HepG2 (cell line): ENCODE data around the gene MYRIP. TPM values are rescaled to one million over a fixed set of nuclear protein-coding genes. Genes with fewer than 3 reads are reported as not detected.
A peak's percentile ranks its signal among the peaks of the same experiment; 100 is the strongest.

Source experiments
- ATAC-seq: fragments of 200-7000 bp; cut with Tn5 transposase; 3 replicates; pipeline ENCODE4 v1.9.1; 2020; ENCODE audit warnings: mild to moderate bottlenecking, moderate library complexity
- BruUV-seq: library from RNA; stranded (reverse); fragments of 400-500 nt; replicated peaks from 2 replicates; lab custom pipeline; 2021; lab: Mats Ljungman, UMichigan
- CTCF ChIA-PET: fragments of 300-600 bp; formaldehyde crosslinking; extraction: SDS; loops from one replicate; lab custom pipeline; 2021; ENCODE audit warnings: low total read pairs, inconsistent platforms, low intra/inter-chr PET ratio; lab: Yijun Ruan, JAX
- POLR2A ChIA-PET: fragments of 350-600 bp; sonication (Branson Sonifier 250); formaldehyde crosslinking; loops from one replicate; lab custom pipeline; 2020; ENCODE audit warnings: antibody characterized with exemption, inconsistent platforms; lab: Yijun Ruan, JAX
- DNase-seq: peaks from one replicate; pipeline ENCODE4 v3.0.0-alpha.2; 2015; ENCODE audit warnings: low spot score
- FAIRE-seq: peaks from 3 replicates; lab custom pipeline; 2011; peaks lifted over from hg19 to GRCh38; lab: Jason Lieb, UNC
- H2AFZ ChIP-seq: one replicate; pipeline ENCODE4 v1.6.1; 2011; ENCODE audit warnings: low read length, inconsistent platforms
- H3K27ac ChIP-seq: fragments of 300-600 bp; 3 replicates; pipeline ENCODE4 v1.8.0; 2011; ENCODE audit warnings: mixed run types, mild to moderate bottlenecking, mixed read lengths, low read length, inconsistent platforms; ENCODE audit not compliant: insufficient read depth; ENCODE audit errors: extremely low read length
- H3K27me3 ChIP-seq, 2 experiments: fragments of 200-600 bp in 1 of 2; 2 replicates in 1 of 2; 3 replicates in 1 of 2; pipeline versions ENCODE4 v1.6.0 to v1.8.0; 2011; ENCODE audit warnings: low read length in 2 of 2, mild to moderate bottlenecking in 2 of 2, moderate library complexity in 2 of 2, inconsistent platforms in 1 of 2; ENCODE audit not compliant: insufficient read depth in 2 of 2, control insufficient read depth in 1 of 2
- H3K36me3 ChIP-seq, 2 experiments: fragments of 200-600 bp in 1 of 2; replicated peaks in 1 of 2; 2 replicates in 1 of 2; 3 replicates in 1 of 2; pipeline versions ENCODE4 v1.5.1 to v1.8.0; 2011; ENCODE audit warnings: low read length in 2 of 2, inconsistent platforms in 1 of 2; ENCODE audit not compliant: insufficient read depth in 2 of 2, control insufficient read depth in 1 of 2
- H3K4me1 ChIP-seq: 2 replicates; pipeline ENCODE4 v1.5.1; 2012; ENCODE audit warnings: low read length, inconsistent platforms; ENCODE audit not compliant: insufficient read depth
- H3K4me2 ChIP-seq: 2 replicates; pipeline ENCODE4 v1.6.0; 2011; ENCODE audit warnings: low read depth, low read length, inconsistent platforms
- H3K4me3 ChIP-seq, 3 experiments: fragments of 200-600 bp in 1 of 3; sonication (generic), shearing (Covaris generic) in 1 of 3; replicated peaks in 1 of 3; 2 replicates each; pipeline ENCODE4 v1.5.1; 2011 to 2016; ENCODE audit warnings: low read length in 3 of 3, inconsistent platforms in 2 of 3, low read depth in 2 of 3, mild to moderate bottlenecking in 2 of 3, control low read depth in 1 of 3, mixed read lengths in 1 of 3; ENCODE audit not compliant: insufficient read depth in 1 of 3
- H3K79me2 ChIP-seq: one replicate; pipeline ENCODE4 v1.6.1; 2011; ENCODE audit warnings: low read length, inconsistent platforms; ENCODE audit not compliant: insufficient read depth
- H3K9ac ChIP-seq: 2 replicates; pipeline ENCODE4 v1.6.0; 2011; ENCODE audit warnings: mild to moderate bottlenecking, low read depth, low read length, inconsistent platforms; ENCODE audit not compliant: insufficient read depth
- H3K9me3 ChIP-seq: 2 replicates; pipeline ENCODE4 v1.5.1; 2012; ENCODE audit warnings: mild to moderate bottlenecking, low read length
- H4K20me1 ChIP-seq: 2 replicates; pipeline ENCODE4 v1.6.0; 2011; ENCODE audit warnings: inconsistent platforms, mild to moderate bottlenecking, low read length, moderate library complexity; ENCODE audit not compliant: insufficient read depth
- CEBPG ChIP-seq: IDR thresholded peaks from 2 replicates; pipeline ENCODE4 v1.6.1; 2016
- HDAC6 ChIP-seq: fragments of 200-600 bp; sonication (generic); IDR thresholded peaks from 2 replicates; pipeline ENCODE4 v1.7.0; 2017; ENCODE audit warnings: mild to moderate bottlenecking, antibody characterized with exemption, low read length, low read depth
- MAFF ChIP-seq: IDR thresholded peaks from 2 replicates; pipeline ENCODE4 v1.6.1; 2011; ENCODE audit warnings: low read depth, low read length, improper control_type of control experiment
- MAFK ChIP-seq, 2 experiments: IDR thresholded peaks in 1 of 2; conservative IDR thresholded peaks in 1 of 2; 2 replicates each; pipeline ENCODE4 v1.6.1; 2011; ENCODE audit warnings: improper control_type of control experiment in 2 of 2, low read length in 2 of 2
- NFRKB ChIP-seq: fragments of 450-650 bp; IDR thresholded peaks from 2 replicates; pipeline ENCODE4 v1.6.1; 2017
- RCOR2 ChIP-seq: IDR thresholded peaks from 2 replicates; pipeline ENCODE4 v1.6.1; 2016; ENCODE audit warnings: missing biosample characterization, missing genetic modification reagents
- SP4 ChIP-seq: sonication (generic); formaldehyde crosslinking; IDR thresholded peaks from 2 replicates; pipeline ENCODE4 v1.8.1; 2023; ENCODE audit warnings: mild to moderate bottlenecking, missing genetic modification reagents
- TRIM24 ChIP-seq: sonication (generic); formaldehyde crosslinking; IDR thresholded peaks from 2 replicates; pipeline ENCODE4 v1.8.0; 2022; ENCODE audit warnings: mild to moderate bottlenecking, missing genetic modification reagents
- ZBTB10 ChIP-seq: sonication (generic); formaldehyde crosslinking; IDR thresholded peaks from 2 replicates; pipeline ENCODE4 v1.4.0; 2020; ENCODE audit warnings: missing genetic modification reagents, borderline replicate concordance
- ZNF674 ChIP-seq: sonication (generic); formaldehyde crosslinking; IDR thresholded peaks from 2 replicates; pipeline ENCODE4 v1.5.0; 2020; ENCODE audit warnings: low read depth, mild to moderate bottlenecking, missing genetic modification reagents
- WGBS: methylation state at CpG from one replicate; pipeline ENCODE4 v1.1.6; 2017; ENCODE audit warnings: low lambda C conversion rate; 5-methylcytosine and 5-hydroxymethylcytosine counted together
- in situ Hi-C: cut with HindIII; loops from 2 replicates; pipeline ENCODE4 v1.10.0; 2017; ENCODE audit warnings: low pct_unique_long_range_greater_than_20kb; ENCODE audit not compliant: extremely low pct_ligation_motif_present
- intact Hi-C: fragments of 100-400 bp; cut with micrococcal nuclease; formaldehyde crosslinking; loops from one replicate; pipeline ENCODE4 v1.10.0; 2022; ENCODE audit not compliant: unreplicated experiment
- polyA plus RNA-seq, 8 experiments: library from polyadenylated mRNA; depleted of rRNA in 3 of 8; stranded (reverse) in 7 of 8; unstranded in 1 of 8; fragments of >200 nt; fragmentation: Illumina TruSeq in 4 of 8; extraction: Trizol in 4 of 8; gene quantifications; 2 replicates each; pipeline versions ENCODE4 v1.2.1 to v1.2.3, GENCODE V29; 2011 to 2016; ENCODE audit warnings: low read depth in 4 of 8, missing spikeins in 1 of 8, mixed read lengths in 1 of 8; ENCODE audit not compliant: insufficient read depth in 1 of 8
- total RNA-seq, 5 experiments: library from RNA; depleted of rRNA; stranded (reverse); fragments of >200 nt; fragmentation: Illumina TruSeq; extraction: Trizol; gene quantifications; 2 replicates each; pipeline ENCODE4 v1.2.3, GENCODE V29; 2016; ENCODE audit warnings: low read depth in 1 of 5

Gene MYRIP
- total and polyA plus RNA-seq, 2 of the 13 experiments (the other 11 are each of a cell fraction or from before 2014, with no cell fraction given) = 0.64 to 0.84 TPM

GRCh38 chr3:39927479-39927878 is 118.1 kb downstream of the MYRIP start:
- H3K27ac ChIP-seq = no peak overlapping the region
- H3K4me3 ChIP-seq = no peak overlapping the region
- H2AFZ ChIP-seq = no peak overlapping the region
- no peaks in the 10 kb centered on the region for H3K79me2 ChIP-seq
- FAIRE-seq (no peak), DNase-seq (no peak), ATAC-seq (no peak)
- in situ Hi-C loops (no loop called here), intact Hi-C loops (loop anchor here (10.0 kb wide), 1 partner anchor 113 kb away; no protein-coding TSS in a partner anchor)
- no peak overlapping the region for H3K4me2 ChIP-seq
- 33% methylated on average over 2 of the region's 2 CpGs for WGBS
- ChIA-PET CTCF (no interaction called here), POLR2A (no interaction called here)
- H3K9ac ChIP-seq = no peak overlapping the region
- no TSS peak for BruUV-seq
- H4K20me1 ChIP-seq = no peaks in the 10 kb centered on the region
- no peaks in the 10 kb centered on the region for H3K27me3 ChIP-seq
- TF ChIP-seq MAFF (peak; percentile 28; the same call in 1 of the 2 replicates), MAFK (conservative IDR thresholded peaks at IDR 0.05 in 1 of 2, IDR thresholded peaks at IDR 0.05 in 1 of 2; ENCODE audit: low read length in 2 of 2) (peak; percentile 17 to 54; a peak in 2 of 4 replicates), SP4 (CRISPR knock-in tag) (no peak)
- H3K36me3 ChIP-seq = no peaks in the 10 kb centered on the region
- no peaks in the 10 kb centered on the region for H3K4me1 ChIP-seq
- no peaks in the 10 kb centered on the region for H3K9me3 ChIP-seq

- no peaks in the 10 kb centered on the region for H4K20me1 ChIP-seq
- H3K4me1 ChIP-seq = peaks cover 28% of the 10 kb centered on the region
- no peak for FAIRE-seq
- no peaks in the 10 kb centered on the region for H3K27me3 ChIP-seq
- no peak overlapping the region for H3K4me2 ChIP-seq
- H3K9ac ChIP-seq = no peak overlapping the region
- TF ChIP-seq RCOR2 = no peak
- no peak for TF ChIP-seq CEBPG (CRISPR knock-in tag)
- no peak for TF ChIP-seq NFRKB
- no peak for TF ChIP-seq TRIM24 (CRISPR knock-in tag)
- TF ChIP-seq ZNF674 (CRISPR knock-in tag) = no peak
- TF ChIP-seq ZBTB10 (CRISPR knock-in tag) = no peak
- no peak for TF ChIP-seq HDAC6
- H3K36me3 ChIP-seq = no peaks in the 10 kb centered on the region
- in situ Hi-C loops (no loop called here), intact Hi-C loops (no loop called here)
- 22% methylated on average over 1 of the region's 1 CpG for WGBS
- ATAC-seq = no peak
- H3K4me3 ChIP-seq = no peak overlapping the region
- no peaks in the 10 kb centered on the region for H3K79me2 ChIP-seq
- H3K9me3 ChIP-seq = no peaks in the 10 kb centered on the region
- DNase-seq = no peak
- CTCF ChIA-PET = no interaction called here
- BruUV-seq = no TSS peak
- H3K27ac ChIP-seq = no peak overlapping the region
- H2AFZ ChIP-seq = no peak overlapping the region
- POLR2A ChIA-PET = no interaction called here
These were observed 124.7 kb downstream of the MYRIP start for GRCh38 chr3:39933986-39934693.
